Sigmoid colon (tissue), 7 donors: ENCODE data around the gene HDDC3. TPM values are rescaled to one million over a fixed set of nuclear protein-coding genes. Genes with fewer than 3 reads are reported as not detected.

Source experiments
- DNase-seq: peaks from one replicate; pipeline ENCODE4 v3.0.0-alpha.2; 2019
- H3K27ac ChIP-seq, 4 donors: fragments of 200-600 bp; sonication (generic); one replicate each; pipeline ENCODE4 v1.5.1; 2016 to 2019; ENCODE audit warnings: mild to moderate bottlenecking in 1 of 4
- H3K27me3 ChIP-seq, 3 donors: fragments of 200-600 bp; sonication (generic); one replicate each; pipeline ENCODE4 v1.5.1; 2019; ENCODE audit warnings: mild to moderate bottlenecking in 1 of 3
- H3K36me3 ChIP-seq, 4 donors: fragments of 200-600 bp; sonication (generic); one replicate each; pipeline ENCODE4 v1.5.1; 2016 to 2019
- H3K4me1 ChIP-seq, 4 donors: fragments of 200-600 bp; sonication (generic); one replicate each; pipeline ENCODE4 v1.5.1; 2017 to 2019
- H3K4me3 ChIP-seq, 4 donors: fragments of 200-600 bp; sonication (generic); one replicate each; pipeline ENCODE4 v1.5.1; 2017 to 2019; ENCODE audit warnings: mild to moderate bottlenecking in 2 of 4, moderate library complexity in 1 of 4
- H3K9me3 ChIP-seq, 4 donors: fragments of 200-600 bp in 3 of 4; sonication (generic) in 3 of 4; one replicate each; pipeline versions ENCODE4 v1.5.1 to v1.6.1; 2013 to 2019
- EP300 ChIP-seq, 4 donors: sonication (generic); formaldehyde crosslinking; IDR thresholded peaks; one replicate each; pipeline ENCODE4 v1.6.1; 2017; ENCODE audit warnings: antibody characterized with exemption in 4 of 4
- POLR2A ChIP-seq, 2 donors: fragments of 450-650 bp; IDR thresholded peaks; one replicate each; pipeline ENCODE4 v1.6.1; 2016; ENCODE audit warnings: antibody characterized with exemption in 2 of 2, mild to moderate bottlenecking in 2 of 2, moderate library complexity in 2 of 2
- POLR2AphosphoS5 ChIP-seq, 4 donors: sonication (generic); formaldehyde crosslinking; IDR thresholded peaks; one replicate each; pipeline ENCODE4 v1.6.1; 2017; ENCODE audit warnings: antibody characterized with exemption in 4 of 4
- WGBS, 2 donors: extraction: QIAGEN DNeasy Blood & Tissue Kit; methylation state at CpG; one replicate each; pipeline ENCODE4 v1.1.7; 2013; 5-methylcytosine and 5-hydroxymethylcytosine counted together
- intact Hi-C: fragments of 100-400 bp; cut with DNase I; formaldehyde crosslinking; loops from one replicate; pipeline ENCODE4 v1.15.1; 2023
- polyA plus RNA-seq, 3 donors: library from polyadenylated mRNA; stranded (reverse); fragments of 200-250 nt; gene quantifications; one replicate each; pipeline ENCODE4 v1.2.3, GENCODE V29; 2013
- total RNA-seq, 4 donors: library from RNA; depleted of rRNA; stranded (reverse); fragments of >200 nt; gene quantifications; one replicate each; pipeline ENCODE4 v1.1.0, GENCODE V29; 2016
- TF ChIP-seq, protein P1 (sequence below), 4 experiments: fragments of 450-650 bp in 3 of 4; fragments of 200-600 bp in 1 of 4; IDR thresholded peaks; one replicate each; pipeline ENCODE4 v1.5.1; 2016 to 2019; ENCODE audit warnings: antibody characterized with exemption in 4 of 4, mild to moderate bottlenecking in 3 of 4, moderate library complexity in 2 of 4
- donor health status: healthy with polysubstance abuse.
- donor health status: Bipolar disorder and iron deficiency.
- donor health status: healthy.

Gene HDDC3
- total and polyA plus RNA-seq, 7 donors = 5.2 to 27.0 (median 10.7) TPM

DNA sequence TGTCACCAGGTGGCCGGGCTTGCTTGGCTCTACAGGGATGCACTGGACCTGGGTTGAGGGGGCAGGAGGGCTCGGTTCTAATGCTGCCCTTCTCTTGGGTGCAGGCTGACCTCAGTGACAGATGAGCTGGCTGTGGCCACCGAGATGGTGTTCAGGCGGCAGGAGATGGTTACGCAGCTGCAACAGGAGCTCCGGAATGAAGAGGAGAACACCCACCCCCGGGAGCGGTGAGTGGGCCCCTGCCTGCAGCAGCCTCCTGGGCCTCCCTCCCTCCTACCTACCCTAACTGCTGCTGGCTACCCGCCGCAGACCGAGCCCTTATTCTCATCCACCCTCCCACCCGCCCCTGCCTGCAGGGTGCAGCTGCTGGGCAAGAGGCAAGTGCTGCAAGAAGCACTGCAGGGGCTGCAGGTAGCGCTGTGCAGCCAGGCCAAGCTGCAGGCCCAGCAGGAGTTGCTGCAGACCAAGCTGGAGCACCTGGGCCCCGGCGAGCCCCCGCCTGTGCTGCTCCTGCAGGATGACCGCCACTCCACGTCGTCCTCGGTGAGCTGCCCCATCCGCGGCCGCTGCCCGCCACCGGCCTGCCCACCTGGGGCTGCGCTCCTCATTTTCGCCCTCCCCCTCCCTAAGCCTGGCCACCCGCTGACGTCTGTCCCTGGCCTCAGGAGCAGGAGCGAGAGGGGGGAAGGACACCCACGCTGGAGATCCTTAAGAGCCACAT, 42.5 kb downstream of the HDDC3 start:
- intact Hi-C loops = loop anchor here (10.0 kb wide), 2 partner anchors 355 to 575 kb away; no protein-coding TSS in a partner anchor
- H3K27me3 ChIP-seq = no peaks in the 10 kb centered on the region
- H3K9me3 ChIP-seq = no peaks in the 10 kb centered on the region
- peaks cover 0 to 18% (median 17%) of the 10 kb centered on the region in 4 donors for H3K4me1 ChIP-seq
- no peak overlapping the region for H3K27ac ChIP-seq
- H3K4me3 ChIP-seq = no peak overlapping the region
- 91% methylated on average over 31 of the region's 31 CpGs for WGBS, 2 donors
- DNase-seq = peak; percentile 60
- TF ChIP-seq, protein P1, sequence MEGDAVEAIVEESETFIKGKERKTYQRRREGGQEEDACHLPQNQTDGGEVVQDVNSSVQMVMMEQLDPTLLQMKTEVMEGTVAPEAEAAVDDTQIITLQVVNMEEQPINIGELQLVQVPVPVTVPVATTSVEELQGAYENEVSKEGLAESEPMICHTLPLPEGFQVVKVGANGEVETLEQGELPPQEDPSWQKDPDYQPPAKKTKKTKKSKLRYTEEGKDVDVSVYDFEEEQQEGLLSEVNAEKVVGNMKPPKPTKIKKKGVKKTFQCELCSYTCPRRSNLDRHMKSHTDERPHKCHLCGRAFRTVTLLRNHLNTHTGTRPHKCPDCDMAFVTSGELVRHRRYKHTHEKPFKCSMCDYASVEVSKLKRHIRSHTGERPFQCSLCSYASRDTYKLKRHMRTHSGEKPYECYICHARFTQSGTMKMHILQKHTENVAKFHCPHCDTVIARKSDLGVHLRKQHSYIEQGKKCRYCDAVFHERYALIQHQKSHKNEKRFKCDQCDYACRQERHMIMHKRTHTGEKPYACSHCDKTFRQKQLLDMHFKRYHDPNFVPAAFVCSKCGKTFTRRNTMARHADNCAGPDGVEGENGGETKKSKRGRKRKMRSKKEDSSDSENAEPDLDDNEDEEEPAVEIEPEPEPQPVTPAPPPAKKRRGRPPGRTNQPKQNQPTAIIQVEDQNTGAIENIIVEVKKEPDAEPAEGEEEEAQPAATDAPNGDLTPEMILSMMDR (IDR thresholded peaks at IDR 0.05) = no peak
- TF ChIP-seq EP300 (IDR thresholded peaks at IDR 0.05) (no peak), POLR2A (IDR thresholded peaks at IDR 0.05) (no peak), POLR2AphosphoS5 (IDR thresholded peaks at IDR 0.05) (no peak)
- peaks cover 37 to 68% (median 50%) of the 10 kb centered on the region in 4 donors for H3K36me3 ChIP-seq

DNA sequence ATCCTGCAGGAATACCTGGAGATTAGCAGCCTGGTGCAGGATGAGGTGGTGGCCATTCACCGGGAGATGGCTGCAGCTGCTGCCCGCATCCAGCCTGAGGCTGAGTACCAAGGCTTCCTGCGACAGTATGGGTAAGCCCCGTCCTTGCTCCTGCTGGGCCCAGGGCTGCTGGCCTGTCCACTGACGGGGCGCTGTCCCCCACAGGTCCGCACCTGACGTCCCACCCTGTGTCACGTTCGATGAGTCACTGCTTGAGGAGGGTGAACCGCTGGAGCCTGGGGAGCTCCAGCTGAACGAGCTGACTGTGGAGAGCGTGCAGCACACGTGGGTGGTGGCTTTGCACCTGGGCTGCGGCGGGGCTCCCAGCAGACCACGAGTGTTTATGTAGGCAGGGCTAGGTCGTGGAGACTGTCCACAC, 43.0 kb downstream of the HDDC3 start:
- TF ChIP-seq POLR2A (IDR thresholded peaks at IDR 0.05) (no peak), POLR2AphosphoS5 (IDR thresholded peaks at IDR 0.05) (no peak), EP300 (IDR thresholded peaks at IDR 0.05) (no peak)
- TF ChIP-seq, protein P1 (IDR thresholded peaks at IDR 0.05) = no peak
- intact Hi-C loops = loop anchor here (10.0 kb wide), 2 partner anchors 355 to 575 kb away; no protein-coding TSS in a partner anchor
- H3K27me3 ChIP-seq = no peaks in the 10 kb centered on the region
- H3K27ac ChIP-seq = no peak overlapping the region
- DNase-seq = peak; percentile 61
- H3K4me1 ChIP-seq = peaks cover 0 to 24% (median 22%) of the 10 kb centered on the region in 4 donors
- H3K36me3 ChIP-seq = peaks cover 35 to 62% (median 50%) of the 10 kb centered on the region in 4 donors
- WGBS, 2 donors = 81 to 83% methylated on average over 18 of the region's 18 CpGs
- H3K9me3 ChIP-seq = no peaks in the 10 kb centered on the region
- H3K4me3 ChIP-seq = no peak overlapping the region

DNA sequence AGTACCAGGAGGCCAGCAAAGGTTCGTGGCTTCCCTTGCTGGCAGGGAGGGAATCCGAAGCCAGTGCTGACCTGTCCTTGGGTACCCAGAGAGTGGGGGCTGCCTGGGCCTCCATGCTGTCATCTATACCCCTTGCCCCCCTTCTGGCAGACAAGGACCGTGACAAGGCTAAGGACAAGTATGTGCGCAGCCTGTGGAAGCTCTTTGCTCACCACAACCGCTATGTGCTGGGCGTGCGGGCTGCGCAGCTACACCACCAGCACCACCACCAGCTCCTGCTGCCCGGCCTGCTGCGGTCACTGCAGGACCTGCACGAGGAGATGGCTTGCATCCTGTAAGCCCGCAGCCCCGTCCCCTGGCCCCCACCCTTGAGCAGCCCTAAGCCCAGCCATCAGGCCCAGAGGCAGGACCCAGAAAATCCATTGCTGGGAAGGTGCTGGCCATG, 45.3 kb downstream of the HDDC3 start:
- WGBS, 2 donors = 92 to 93% methylated on average over 13 of the region's 13 CpGs

DNA sequence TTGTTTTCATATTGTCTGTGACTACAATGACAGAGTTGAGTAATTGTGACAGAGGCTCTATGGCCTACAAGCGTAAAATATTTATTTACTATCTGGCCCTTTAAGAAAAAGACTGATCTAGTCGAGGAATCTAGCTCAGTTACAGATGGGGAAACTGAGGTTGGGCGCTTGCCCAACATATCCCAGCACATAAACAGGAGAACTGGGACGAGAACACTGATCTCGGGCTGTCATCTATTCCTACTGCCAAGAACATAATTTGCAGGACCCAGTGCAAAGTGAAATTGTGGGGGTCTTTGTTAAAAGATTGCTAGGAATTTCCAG, 46.1 kb downstream of the HDDC3 start:
- peak overlapping the region in 1 of 4 donors; percentile 71 for H3K4me3 ChIP-seq
- H3K27ac ChIP-seq = peak overlapping the region in 3 of 4 donors; percentile 90 to 92 (median 90)
- H3K4me1 ChIP-seq = peaks cover 0 to 41% (median 35%) of the 10 kb centered on the region in 4 donors
- H3K36me3 ChIP-seq = peaks cover 16 to 44% (median 25%) of the 10 kb centered on the region in 4 donors
- intact Hi-C loops = loop anchor here (1.0 to 10.0 kb wide), 3 partner anchors 238 to 571 kb away; no protein-coding TSS in a partner anchor
- no peak for DNase-seq
- no peak for TF ChIP-seq EP300 (IDR thresholded peaks at IDR 0.05)
- no peak for TF ChIP-seq POLR2A (IDR thresholded peaks at IDR 0.05)
- TF ChIP-seq, protein P1 (IDR thresholded peaks at IDR 0.05) = no peak
- no peaks in the 10 kb centered on the region for H3K27me3 ChIP-seq
- 15 to 42% methylated on average over 5 of the region's 5 CpGs for WGBS, 2 donors
- no peaks in the 10 kb centered on the region for H3K9me3 ChIP-seq

More for the DNA sequence above, 45.3 kb downstream of the HDDC3 start:
- intact Hi-C loops = loop anchor here (10.0 kb wide), 2 partner anchors 352 to 572 kb away; no protein-coding TSS in a partner anchor
- Histone ChIP-seq H3K9me3 (no peaks in the 10 kb centered on the region), H3K4me3 (no peak overlapping the region), H3K27me3 (no peaks in the 10 kb centered on the region), H3K4me1 (peaks cover 0 to 41% (median 35%) of the 10 kb centered on the region in 4 donors), H3K36me3 (peaks cover 14 to 44% (median 30%) of the 10 kb centered on the region in 4 donors), H3K27ac (no peak overlapping the region)
- peak; percentile 60 for DNase-seq
- TF ChIP-seq, protein P1 (IDR thresholded peaks at IDR 0.05) = no peak
- TF ChIP-seq POLR2A (IDR thresholded peaks at IDR 0.05) (no peak), EP300 (IDR thresholded peaks at IDR 0.05) (no peak), POLR2AphosphoS5 (IDR thresholded peaks at IDR 0.05) (no peak)
